CD1c-positive myeloid dendritic cell (primary cell): ENCODE results near the gene MYF6.

Experiments used
- DNase-seq: peaks from one replicate; pipeline ENCODE4 v3.0.0-alpha.2; 2016; ENCODE audit errors: extremely low spot score

The MYF6 gene

GRCh38 chr12:80707830-80708258 is 410 bp downstream of the MYF6 start:
- no peak for DNase-seq

- no peak for DNase-seq
Observed at GRCh38 chr12:80708259-80708974, 983 bp downstream of the MYF6 start.

- no peak for DNase-seq
Observed at GRCh38 chr12:80708975-80709328, 1.5 kb downstream of the MYF6 start.

GRCh38 chr12:80709811-80710726 is 2.6 kb downstream of the MYF6 start:
- DNase-seq: peak; percentile 8

- no peak for DNase-seq
Observed at GRCh38 chr12:80710727-80711449, 3.5 kb downstream of the MYF6 start.

- DNase-seq: no peak
Observed at GRCh38 chr12:80711866-80712265, 4.4 kb downstream of the MYF6 start.

- no peak for DNase-seq
Observed at GRCh38 chr12:80712866-80713265, 5.4 kb downstream of the MYF6 start.

GRCh38 chr12:80713419-80713818 is 6.0 kb downstream of the MYF6 start:
- DNase-seq: no peak

GRCh38 chr12:80714055-80714454 is 6.6 kb downstream of the MYF6 start:
- DNase-seq: no peak

- DNase-seq: no peak
Observed at GRCh38 chr12:80714846-80715245, 7.4 kb downstream of the MYF6 start.

- no peak for DNase-seq
Observed at GRCh38 chr12:80715713-80716249, 8.3 kb downstream of the MYF6 start.

- no peak for DNase-seq
Observed at GRCh38 chr12:80716696-80717469, 9.4 kb downstream of the MYF6 start, which contains the start of gene MYF5. TSS of gene MYF5 (plus strand) at chr12:80716912. CDS start at chr12:80717064, 152 bp downstream.

GRCh38 chr12:80717856-80718255 is 10.4 kb downstream of the MYF6 start:
- no peak for DNase-seq

- DNase-seq: no peak
Observed at GRCh38 chr12:80720516-80720915, 13.1 kb downstream of the MYF6 start.

- peak; percentile 20 for DNase-seq
Observed at GRCh38 chr12:80721326-80721725, 13.9 kb downstream of the MYF6 start.

- no peak for DNase-seq
Observed at GRCh38 chr12:80745851-80746505, 38.5 kb downstream of the MYF6 start.

- no peak for DNase-seq
Observed at GRCh38 chr12:80747800-80748199, 40.4 kb downstream of the MYF6 start.

- DNase-seq: no peak
Observed at GRCh38 chr12:80749456-80749855, 42.0 kb downstream of the MYF6 start.

GRCh38 chr12:80752464-80752863 is 45.0 kb downstream of the MYF6 start:
- DNase-seq: no peak

- DNase-seq: no peak
Observed at GRCh38 chr12:80754274-80754673, 46.8 kb downstream of the MYF6 start.

- DNase-seq: no peak
Observed at GRCh38 chr12:80756875-80757274, 49.4 kb downstream of the MYF6 start.
